Caco-2 (cell line): ENCODE data around the gene ZDHHC3. TPM values are rescaled to one million over a fixed set of nuclear protein-coding genes. Genes with fewer than 3 reads are reported as not detected.

Experiments
- BruUV-seq: library from RNA; stranded (reverse); fragments of 400-500 nt; replicated peaks from 2 replicates; lab custom pipeline; 2021; lab: Mats Ljungman, UMichigan
- CTCF ChIA-PET: fragments of 300-600 bp; sonication (Branson Sonifier 250); formaldehyde crosslinking; loops from one replicate; lab custom pipeline; 2022; ENCODE audit warnings: antibody characterized with exemption; lab: Charles Lee
- POLR2A ChIA-PET: fragments of 300-600 bp; sonication (Branson Sonifier 250); formaldehyde crosslinking; loops from one replicate; lab custom pipeline; 2022; ENCODE audit warnings: antibody characterized with exemption; lab: Charles Lee
- DNase-seq, 2 experiments: peaks; one replicate each; pipeline versions ENCODE4 v3.0.0 to v3.0.0-alpha.2; 2020 to 2022
- H3K27me3 ChIP-seq: replicated peaks from 2 replicates; pipeline ENCODE4 v1.6.0; 2011; ENCODE audit warnings: low read length; ENCODE audit not compliant: control insufficient read depth, insufficient read depth
- H3K36me3 ChIP-seq: 2 replicates; pipeline ENCODE4 v1.5.1; 2011; ENCODE audit warnings: low read length; ENCODE audit not compliant: control insufficient read depth, insufficient read depth
- H3K4me1 ChIP-seq: fragments of 250-450 bp; sonication (Bioruptor Pico); 2 replicates; pipeline ENCODE4 v1.5.1; 2020; ENCODE audit warnings: mild to moderate bottlenecking
- H3K4me3 ChIP-seq: 2 replicates; pipeline ENCODE4 v1.5.1; 2011; ENCODE audit warnings: low read depth, mild to moderate bottlenecking, control low read depth, low read length
- H3K9me3 ChIP-seq: fragments of 250-450 bp; sonication (Bioruptor Pico); 2 replicates; pipeline ENCODE4 v1.5.1; 2020; ENCODE audit warnings: mild to moderate bottlenecking, moderate library complexity
- H3K27ac Mint-ChIP-seq: one replicate; pipeline ENCODE4 v1.8.0; 2022; ENCODE audit warnings: mixed read lengths; ENCODE audit not compliant: unreplicated experiment
- H3K27me3 Mint-ChIP-seq: one replicate; pipeline ENCODE4 v1.8.0; 2022; ENCODE audit warnings: mixed read lengths; ENCODE audit not compliant: insufficient read depth, unreplicated experiment
- H3K36me3 Mint-ChIP-seq: one replicate; pipeline ENCODE4 v1.8.0; 2022; ENCODE audit warnings: mild to moderate bottlenecking, mixed read lengths; ENCODE audit not compliant: insufficient read depth, unreplicated experiment
- H3K4me1 Mint-ChIP-seq: one replicate; pipeline ENCODE4 v1.8.0; 2022; ENCODE audit warnings: low read depth, mixed read lengths; ENCODE audit not compliant: unreplicated experiment
- H3K4me3 Mint-ChIP-seq: one replicate; pipeline ENCODE4 v1.8.0; 2022; ENCODE audit warnings: mild to moderate bottlenecking, moderate library complexity, mixed read lengths; ENCODE audit not compliant: unreplicated experiment
- H3K9me3 Mint-ChIP-seq: one replicate; pipeline ENCODE4 v1.8.0; 2022; ENCODE audit warnings: mixed read lengths; ENCODE audit not compliant: unreplicated experiment
- CTCF ChIP-seq, 2 experiments: fragments of 200-600 bp in 1 of 2; IDR thresholded peaks; 1 replicate in 1 of 2; 2 replicates in 1 of 2; pipeline versions ENCODE4 v1.5.1 to v1.8.0; 2011 to 2022; ENCODE audit warnings: antibody characterized with exemption in 1 of 2, control low read depth in 1 of 2, inconsistent platforms in 1 of 2, low read depth in 1 of 2, low read length in 1 of 2, mild to moderate bottlenecking in 1 of 2, moderate library complexity in 1 of 2; ENCODE audit not compliant: insufficient read depth in 1 of 2, severe bottlenecking in 1 of 2, unreplicated experiment in 1 of 2
- intact Hi-C: fragments of 100-400 bp; cut with micrococcal nuclease; formaldehyde crosslinking; loops from one replicate; pipeline ENCODE4 v1.10.0; 2022; ENCODE audit not compliant: unreplicated experiment
- total RNA-seq: library from RNA; stranded (reverse); gene quantifications from 2 replicates; pipeline ENCODE4 v1.2.3, GENCODE V29; 2022

ZDHHC3 gene
- total RNA-seq, 1 experiment from 2014 or later: 71.3 TPM

DNA sequence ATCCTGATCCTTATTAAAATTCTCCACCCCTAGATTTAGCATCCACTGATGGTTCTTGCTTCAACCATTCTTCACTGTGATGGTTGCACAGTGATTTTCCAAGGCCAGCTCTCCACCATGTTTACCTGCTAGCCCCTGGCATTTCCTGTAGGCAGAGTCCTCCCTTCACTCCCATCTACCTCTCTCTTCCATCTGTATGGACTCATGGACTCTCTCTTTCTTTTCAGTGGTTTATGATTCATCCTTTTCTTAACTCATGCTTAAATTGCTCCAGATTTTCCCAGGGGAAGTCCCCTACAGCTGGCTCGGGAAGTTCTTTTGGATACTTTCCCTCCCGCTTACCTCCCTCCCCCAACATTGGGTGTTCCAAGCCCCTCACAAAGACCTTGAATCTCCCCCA lies 82.9 kb downstream of the ZDHHC3 start:
- no peaks in the 10 kb centered on the region for H3K27me3 ChIP-seq
- no peak overlapping the region for H3K4me3 Mint-ChIP-seq
- H3K4me1 Mint-ChIP-seq: no peaks in the 10 kb centered on the region
- H3K4me1 ChIP-seq: no peaks in the 10 kb centered on the region
- DNase-seq: no peak
- BruUV-seq: no TSS peak
- no peaks in the 10 kb centered on the region for H3K27me3 Mint-ChIP-seq
- no peak for TF ChIP-seq CTCF (IDR thresholded peaks at IDR 0.05; ENCODE audit: insufficient read depth in 1 of 2, low read depth in 1 of 2, low read length in 1 of 2, severe bottlenecking in 1 of 2, unreplicated experiment in 1 of 2)
- H3K9me3 ChIP-seq: no peaks in the 10 kb centered on the region
- POLR2A ChIA-PET: no interaction called here
- H3K27ac Mint-ChIP-seq: no peak overlapping the region
- CTCF ChIA-PET: no interaction called here
- intact Hi-C loops: no loop called here
- H3K36me3 ChIP-seq: no peaks in the 10 kb centered on the region
- H3K4me3 ChIP-seq: no peak overlapping the region
- H3K36me3 Mint-ChIP-seq: no peaks in the 10 kb centered on the region
- H3K9me3 Mint-ChIP-seq: no peaks in the 10 kb centered on the region

DNA sequence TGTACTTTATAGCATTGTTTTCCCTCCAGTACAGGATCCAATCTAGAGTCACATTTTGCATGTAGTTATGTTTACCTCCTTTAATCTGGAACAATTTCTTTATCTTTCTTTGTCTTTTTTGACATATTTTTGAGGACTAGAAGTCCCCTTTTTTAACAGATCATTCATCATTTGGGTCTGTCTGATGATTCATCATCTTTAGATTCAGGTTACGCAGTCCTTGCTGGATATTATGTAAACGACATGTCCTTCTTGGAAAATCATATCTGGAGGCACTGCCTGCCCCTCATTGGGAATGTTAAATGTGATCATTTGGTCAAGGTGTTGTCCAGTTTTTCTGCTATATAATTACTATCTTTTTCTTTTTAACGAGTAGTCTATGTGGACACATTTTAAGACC lies 83.3 kb downstream of the ZDHHC3 start:
- no peak for TF ChIP-seq CTCF (IDR thresholded peaks at IDR 0.05; ENCODE audit: insufficient read depth in 1 of 2, low read depth in 1 of 2, low read length in 1 of 2, severe bottlenecking in 1 of 2, unreplicated experiment in 1 of 2)
- DNase-seq: no peak
- no peaks in the 10 kb centered on the region for H3K9me3 Mint-ChIP-seq
- H3K4me1 Mint-ChIP-seq: no peaks in the 10 kb centered on the region
- ChIA-PET CTCF (no interaction called here), POLR2A (no interaction called here)
- no peak overlapping the region for H3K4me3 Mint-ChIP-seq
- intact Hi-C loops: no loop called here
- no peak overlapping the region for H3K27ac Mint-ChIP-seq
- no peak overlapping the region for H3K4me3 ChIP-seq
- BruUV-seq: no TSS peak
- no peaks in the 10 kb centered on the region for H3K27me3 ChIP-seq
- no peaks in the 10 kb centered on the region for H3K36me3 ChIP-seq
- no peaks in the 10 kb centered on the region for H3K4me1 ChIP-seq
- no peaks in the 10 kb centered on the region for H3K9me3 ChIP-seq
- no peaks in the 10 kb centered on the region for H3K27me3 Mint-ChIP-seq
- H3K36me3 Mint-ChIP-seq: no peaks in the 10 kb centered on the region

- Mint-ChIP-seq H3K4me1 (peaks cover under 1% of the 10 kb centered on the region), H3K36me3 (no peaks in the 10 kb centered on the region), H3K27ac (no peak overlapping the region), H3K9me3 (no peaks in the 10 kb centered on the region), H3K27me3 (no peaks in the 10 kb centered on the region), H3K4me3 (no peak overlapping the region)
- ChIA-PET POLR2A (no interaction called here), CTCF (no interaction called here)
- intact Hi-C loops: no loop called here
- no TSS peak for BruUV-seq
- no peak for TF ChIP-seq CTCF (IDR thresholded peaks at IDR 0.05; ENCODE audit: insufficient read depth in 1 of 2, low read depth in 1 of 2, low read length in 1 of 2, severe bottlenecking in 1 of 2, unreplicated experiment in 1 of 2)
- H3K4me3 ChIP-seq: no peak overlapping the region
- DNase-seq: no peak
- H3K4me1 ChIP-seq: no peaks in the 10 kb centered on the region
- no peaks in the 10 kb centered on the region for H3K27me3 ChIP-seq
- no peaks in the 10 kb centered on the region for H3K9me3 ChIP-seq
- H3K36me3 ChIP-seq: no peaks in the 10 kb centered on the region
These were observed 85.1 kb downstream of the ZDHHC3 start for GRCh38 chr3:44890852-44891251.
